Astrocyte (in vitro differentiated cells and primary cell): ENCODE data around the gene RIT2.

Experiments
- EZH2 ChIP-seq: IDR thresholded peaks from 2 replicates; pipeline ENCODE4 v1.6.1; 2012; ENCODE audit warnings: mild to moderate bottlenecking, low read length, inconsistent platforms; ENCODE audit not compliant: insufficient read depth
- TF ChIP-seq, protein P1 (sequence below): IDR thresholded peaks from 2 replicates; pipeline ENCODE4 v1.5.1; 2011; ENCODE audit warnings: low read depth, mild to moderate bottlenecking, inconsistent platforms, low read length, moderate library complexity; ENCODE audit not compliant: insufficient read depth

DNA sequence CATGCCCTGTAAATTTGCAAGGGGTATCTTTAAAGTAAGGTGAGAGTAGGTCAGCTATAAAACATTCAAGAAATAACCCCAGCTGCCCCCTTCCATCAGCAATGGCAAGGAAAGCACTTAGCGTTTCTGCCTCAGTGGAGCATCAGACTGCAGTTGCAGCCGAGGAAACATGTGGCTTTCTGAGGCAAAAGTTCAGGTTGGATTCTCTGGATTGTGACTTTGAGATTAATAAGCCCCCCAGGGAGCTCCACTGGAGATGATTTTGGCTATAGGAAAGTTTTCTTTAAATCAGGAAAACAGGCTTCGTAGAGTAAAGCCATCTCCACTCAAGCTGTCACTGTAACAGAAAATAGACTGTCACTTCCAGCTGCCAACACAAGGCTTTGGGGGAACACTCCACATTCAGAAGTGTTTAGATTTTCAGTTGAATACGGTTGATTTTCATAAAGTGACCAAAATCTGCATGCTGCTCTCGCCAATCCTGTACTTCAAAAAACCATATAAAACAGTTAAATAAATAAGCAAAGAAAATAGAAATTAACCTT is 15.3 kb upstream of the RIT2 start:
- TF ChIP-seq, protein P1, sequence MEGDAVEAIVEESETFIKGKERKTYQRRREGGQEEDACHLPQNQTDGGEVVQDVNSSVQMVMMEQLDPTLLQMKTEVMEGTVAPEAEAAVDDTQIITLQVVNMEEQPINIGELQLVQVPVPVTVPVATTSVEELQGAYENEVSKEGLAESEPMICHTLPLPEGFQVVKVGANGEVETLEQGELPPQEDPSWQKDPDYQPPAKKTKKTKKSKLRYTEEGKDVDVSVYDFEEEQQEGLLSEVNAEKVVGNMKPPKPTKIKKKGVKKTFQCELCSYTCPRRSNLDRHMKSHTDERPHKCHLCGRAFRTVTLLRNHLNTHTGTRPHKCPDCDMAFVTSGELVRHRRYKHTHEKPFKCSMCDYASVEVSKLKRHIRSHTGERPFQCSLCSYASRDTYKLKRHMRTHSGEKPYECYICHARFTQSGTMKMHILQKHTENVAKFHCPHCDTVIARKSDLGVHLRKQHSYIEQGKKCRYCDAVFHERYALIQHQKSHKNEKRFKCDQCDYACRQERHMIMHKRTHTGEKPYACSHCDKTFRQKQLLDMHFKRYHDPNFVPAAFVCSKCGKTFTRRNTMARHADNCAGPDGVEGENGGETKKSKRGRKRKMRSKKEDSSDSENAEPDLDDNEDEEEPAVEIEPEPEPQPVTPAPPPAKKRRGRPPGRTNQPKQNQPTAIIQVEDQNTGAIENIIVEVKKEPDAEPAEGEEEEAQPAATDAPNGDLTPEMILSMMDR = no peak
- TF ChIP-seq EZH2 = no peak
